Naive B cell (primary cell): ENCODE measurements around the gene SUPT20H. TPM values are rescaled to one million over a fixed set of nuclear protein-coding genes. Genes with fewer than 3 reads are reported as not detected.

Experiments used
- ATAC-seq, 2 donors: fragments of 150-1000 bp; cut with Tn5 transposase; 2 replicates each; pipeline ENCODE4 v1.10.0; 2021; ENCODE audit warnings: low read depth in 2 of 2, mild to moderate bottlenecking in 2 of 2, moderate library complexity in 2 of 2
- DNase-seq: peaks from one replicate; pipeline ENCODE4 v3.0.0; 2022
- H3K27ac Mint-ChIP-seq, 6 donors: one replicate each; pipeline ENCODE4 v1.8.0; 2020 to 2022; ENCODE audit warnings: mild to moderate bottlenecking in 6 of 6, mixed read lengths in 6 of 6, moderate library complexity in 5 of 6, inconsistent platforms in 2 of 6
- H3K27me3 Mint-ChIP-seq, 3 donors: one replicate each; pipeline ENCODE4 v1.8.0; 2021 to 2022; ENCODE audit warnings: mixed read lengths in 3 of 3, mild to moderate bottlenecking in 1 of 3
- H3K36me3 Mint-ChIP-seq, 2 donors: one replicate each; pipeline ENCODE4 v1.8.0; 2020 to 2022; ENCODE audit warnings: mixed read lengths in 2 of 2, inconsistent platforms in 1 of 2, mild to moderate bottlenecking in 1 of 2
- H3K4me1 Mint-ChIP-seq, 3 donors: one replicate each; pipeline ENCODE4 v1.8.0; 2020 to 2022; ENCODE audit warnings: mixed read lengths in 3 of 3, inconsistent platforms in 1 of 3, mild to moderate bottlenecking in 1 of 3, moderate library complexity in 1 of 3
- H3K4me3 Mint-ChIP-seq, 8 donors: one replicate each; pipeline ENCODE4 v1.8.0; 2020 to 2022; ENCODE audit warnings: mild to moderate bottlenecking in 8 of 8, mixed read lengths in 8 of 8, moderate library complexity in 8 of 8, inconsistent platforms in 2 of 8
- H3K9me3 Mint-ChIP-seq, 7 donors: one replicate each; pipeline ENCODE4 v1.8.0; 2020 to 2022; ENCODE audit warnings: mixed read lengths in 7 of 7, mild to moderate bottlenecking in 5 of 7, inconsistent platforms in 2 of 7, moderate library complexity in 1 of 7
- polyA plus RNA-seq, 6 donors: library from polyadenylated mRNA; unstranded; fragments of 300-500 nt; fragmentation: Illumina TruSeq; gene quantifications; one replicate each; pipeline ENCODE4 v1.2.3, GENCODE V29; 2021; ENCODE audit warnings: low read depth in 6 of 6

Gene SUPT20H
- polyA plus RNA-seq, 6 donors from 2014 or later: 33.2 to 58.8 (median 43.6) TPM

GRCh38 chr13:37090912-37091311 is 31.4 kb upstream of the SUPT20H start:
- no peak overlapping the region for H3K4me3 Mint-ChIP-seq
- no peaks in the 10 kb centered on the region for H3K4me1 Mint-ChIP-seq

GRCh38 chr13:37089495-37089894 is 30.0 kb upstream of the SUPT20H start:
- Mint-ChIP-seq H3K4me3 (no peak overlapping the region), H3K27me3 (peaks cover 13 to 30% (median 24%) of the 10 kb centered on the region in 3 donors), H3K27ac (no peak overlapping the region), H3K4me1 (no peaks in the 10 kb centered on the region), H3K36me3 (no peaks in the 10 kb centered on the region), H3K9me3 (no peaks in the 10 kb centered on the region)
- DNase-seq: no peak
- ATAC-seq: no peak

More at GRCh38 chr13:37090912-37091311, 31.4 kb upstream of the SUPT20H start:
- DNase-seq: no peak
- no peak for ATAC-seq
- peak overlapping the region in 1 of 6 donors; percentile 16 for H3K27ac Mint-ChIP-seq
- no peaks in the 10 kb centered on the region for H3K9me3 Mint-ChIP-seq
- no peaks in the 10 kb centered on the region for H3K36me3 Mint-ChIP-seq
- H3K27me3 Mint-ChIP-seq: peaks cover 11 to 30% (median 24%) of the 10 kb centered on the region in 3 donors

GRCh38 chr13:37087486-37087885 is 28.0 kb upstream of the SUPT20H start:
- H3K27me3 Mint-ChIP-seq: peaks cover 17 to 34% (median 23%) of the 10 kb centered on the region in 3 donors
- ATAC-seq (no peak), DNase-seq (no peak)
- H3K9me3 Mint-ChIP-seq: no peaks in the 10 kb centered on the region
- H3K4me3 Mint-ChIP-seq: no peak overlapping the region
- H3K27ac Mint-ChIP-seq: no peak overlapping the region
- no peaks in the 10 kb centered on the region for H3K4me1 Mint-ChIP-seq
- no peaks in the 10 kb centered on the region for H3K36me3 Mint-ChIP-seq

GRCh38 chr13:37085606-37086005 is 26.1 kb upstream of the SUPT20H start:
- DNase-seq (no peak), ATAC-seq (no peak)
- Mint-ChIP-seq H3K9me3 (no peaks in the 10 kb centered on the region), H3K4me3 (no peak overlapping the region), H3K36me3 (no peaks in the 10 kb centered on the region), H3K4me1 (no peaks in the 10 kb centered on the region), H3K27ac (no peak overlapping the region), H3K27me3 (peaks cover 16 to 40% (median 28%) of the 10 kb centered on the region in 3 donors)

- no peak overlapping the region for H3K27ac Mint-ChIP-seq
- H3K27me3 Mint-ChIP-seq: peaks cover 15 to 28% (median 21%) of the 10 kb centered on the region in 3 donors
- H3K36me3 Mint-ChIP-seq: no peaks in the 10 kb centered on the region
- no peaks in the 10 kb centered on the region for H3K4me1 Mint-ChIP-seq
- ATAC-seq (no peak), DNase-seq (no peak)
- no peak overlapping the region for H3K4me3 Mint-ChIP-seq
- no peaks in the 10 kb centered on the region for H3K9me3 Mint-ChIP-seq
Measured at GRCh38 chr13:37076818-37077217, 17.3 kb upstream of the SUPT20H start.

- no peak for DNase-seq
- Mint-ChIP-seq H3K4me3 (no peak overlapping the region), H3K27me3 (peaks cover 14 to 22% (median 16%) of the 10 kb centered on the region in 3 donors), H3K4me1 (no peaks in the 10 kb centered on the region), H3K36me3 (no peaks in the 10 kb centered on the region), H3K9me3 (no peaks in the 10 kb centered on the region), H3K27ac (peak overlapping the region in 1 of 6 donors; percentile 38)
- no peak for ATAC-seq
Measured at GRCh38 chr13:37075164-37075563, 15.7 kb upstream of the SUPT20H start.

- peaks cover 14 to 22% (median 16%) of the 10 kb centered on the region in 3 donors for H3K27me3 Mint-ChIP-seq
- H3K4me3 Mint-ChIP-seq: no peak overlapping the region
- no peaks in the 10 kb centered on the region for H3K4me1 Mint-ChIP-seq
- ATAC-seq (no peak), DNase-seq (no peak)
- no peaks in the 10 kb centered on the region for H3K36me3 Mint-ChIP-seq
- H3K27ac Mint-ChIP-seq: peak overlapping the region in 1 of 6 donors; percentile 38
- H3K9me3 Mint-ChIP-seq: no peaks in the 10 kb centered on the region
Measured at GRCh38 chr13:37074703-37075102, 15.2 kb upstream of the SUPT20H start.

GRCh38 chr13:37072024-37072423 is 12.5 kb upstream of the SUPT20H start:
- H3K9me3 Mint-ChIP-seq: no peaks in the 10 kb centered on the region
- ATAC-seq: no peak
- H3K4me1 Mint-ChIP-seq: no peaks in the 10 kb centered on the region
- H3K4me3 Mint-ChIP-seq: no peak overlapping the region
- peaks cover 14 to 17% (median 16%) of the 10 kb centered on the region in 3 donors for H3K27me3 Mint-ChIP-seq
- H3K36me3 Mint-ChIP-seq: no peaks in the 10 kb centered on the region
- H3K27ac Mint-ChIP-seq: peak overlapping the region in 1 of 6 donors; percentile 11
- DNase-seq: no peak

- H3K27ac Mint-ChIP-seq: no peak overlapping the region
Measured at GRCh38 chr13:37070956-37071355, 11.5 kb upstream of the SUPT20H start.

GRCh38 chr13:37070145-37070695 is 10.7 kb upstream of the SUPT20H start:
- no peak overlapping the region for H3K27ac Mint-ChIP-seq

More at GRCh38 chr13:37070956-37071355, 11.5 kb upstream of the SUPT20H start:
- DNase-seq (no peak), ATAC-seq (no peak)
- Mint-ChIP-seq H3K9me3 (no peaks in the 10 kb centered on the region), H3K4me1 (no peaks in the 10 kb centered on the region), H3K4me3 (no peak overlapping the region), H3K36me3 (no peaks in the 10 kb centered on the region), H3K27me3 (peaks cover 14 to 17% (median 16%) of the 10 kb centered on the region in 3 donors)

GRCh38 chr13:37069597-37070103 is 10.2 kb upstream of the SUPT20H start:
- no peaks in the 10 kb centered on the region for H3K9me3 Mint-ChIP-seq
- no peak overlapping the region for H3K27ac Mint-ChIP-seq
- ATAC-seq: no peak

More at GRCh38 chr13:37070145-37070695, 10.7 kb upstream of the SUPT20H start:
- ATAC-seq (no peak), DNase-seq (no peak)
- Mint-ChIP-seq H3K36me3 (no peaks in the 10 kb centered on the region), H3K27me3 (peaks cover 14 to 17% (median 16%) of the 10 kb centered on the region in 3 donors), H3K9me3 (no peaks in the 10 kb centered on the region), H3K4me3 (no peak overlapping the region), H3K4me1 (no peaks in the 10 kb centered on the region)

GRCh38 chr13:37068962-37069361 is 9.5 kb upstream of the SUPT20H start:
- no peak overlapping the region for H3K27ac Mint-ChIP-seq
- H3K9me3 Mint-ChIP-seq: no peaks in the 10 kb centered on the region
- ATAC-seq: no peak
- H3K27me3 Mint-ChIP-seq: peaks cover 21 to 22% (median 22%) of the 10 kb centered on the region in 3 donors
- no peak overlapping the region for H3K4me3 Mint-ChIP-seq
- H3K36me3 Mint-ChIP-seq: no peaks in the 10 kb centered on the region
- H3K4me1 Mint-ChIP-seq: no peaks in the 10 kb centered on the region
- DNase-seq: no peak

More at GRCh38 chr13:37069597-37070103, 10.2 kb upstream of the SUPT20H start:
- Mint-ChIP-seq H3K4me3 (no peak overlapping the region), H3K36me3 (no peaks in the 10 kb centered on the region), H3K27me3 (peaks cover 18 to 19% (median 19%) of the 10 kb centered on the region in 3 donors), H3K4me1 (no peaks in the 10 kb centered on the region)
- DNase-seq: no peak

- ATAC-seq (no peak), DNase-seq (no peak)
- H3K36me3 Mint-ChIP-seq: no peaks in the 10 kb centered on the region
- H3K4me3 Mint-ChIP-seq: no peak overlapping the region
- peaks cover 14 to 20% (median 14%) of the 10 kb centered on the region in 3 donors for H3K27me3 Mint-ChIP-seq
- no peaks in the 10 kb centered on the region for H3K9me3 Mint-ChIP-seq
- H3K4me1 Mint-ChIP-seq: no peaks in the 10 kb centered on the region
- H3K27ac Mint-ChIP-seq: peak overlapping the region in 2 of 6 donors; percentile 30 to 33
Measured at GRCh38 chr13:37067874-37068273, 8.4 kb upstream of the SUPT20H start.

GRCh38 chr13:37065890-37066526 is 6.5 kb upstream of the SUPT20H start:
- H3K36me3 Mint-ChIP-seq: no peaks in the 10 kb centered on the region
- no peak overlapping the region for H3K27ac Mint-ChIP-seq
- no peak overlapping the region for H3K4me3 Mint-ChIP-seq
- DNase-seq: no peak
- no peak for ATAC-seq
- H3K27me3 Mint-ChIP-seq: peaks cover 8 to 13% (median 8%) of the 10 kb centered on the region in 3 donors
- H3K9me3 Mint-ChIP-seq: no peaks in the 10 kb centered on the region
- no peaks in the 10 kb centered on the region for H3K4me1 Mint-ChIP-seq
